D721Med (cell line): ENCODE results near the gene MYO9B.

Experiments
- DNase-seq: peaks from one replicate; pipeline ENCODE4 v3.0.0; 2011; ENCODE audit warnings: low spot score; ENCODE audit not compliant: insufficient read length
- FAIRE-seq: peaks from 2 replicates; lab custom pipeline; 2011; peaks lifted over from hg19 to GRCh38; lab: Jason Lieb, UNC
- TF ChIP-seq, protein P1 (sequence below): IDR thresholded peaks from 2 replicates; pipeline ENCODE4 v1.5.1; 2012; ENCODE audit warnings: mild to moderate bottlenecking, control low read depth; ENCODE audit not compliant: insufficient read depth; ENCODE audit errors: missing control alignments

The MYO9B gene

GRCh38 chr19:17049711-17050280 is 25.8 kb upstream of the MYO9B start:
- TF ChIP-seq, protein P1, sequence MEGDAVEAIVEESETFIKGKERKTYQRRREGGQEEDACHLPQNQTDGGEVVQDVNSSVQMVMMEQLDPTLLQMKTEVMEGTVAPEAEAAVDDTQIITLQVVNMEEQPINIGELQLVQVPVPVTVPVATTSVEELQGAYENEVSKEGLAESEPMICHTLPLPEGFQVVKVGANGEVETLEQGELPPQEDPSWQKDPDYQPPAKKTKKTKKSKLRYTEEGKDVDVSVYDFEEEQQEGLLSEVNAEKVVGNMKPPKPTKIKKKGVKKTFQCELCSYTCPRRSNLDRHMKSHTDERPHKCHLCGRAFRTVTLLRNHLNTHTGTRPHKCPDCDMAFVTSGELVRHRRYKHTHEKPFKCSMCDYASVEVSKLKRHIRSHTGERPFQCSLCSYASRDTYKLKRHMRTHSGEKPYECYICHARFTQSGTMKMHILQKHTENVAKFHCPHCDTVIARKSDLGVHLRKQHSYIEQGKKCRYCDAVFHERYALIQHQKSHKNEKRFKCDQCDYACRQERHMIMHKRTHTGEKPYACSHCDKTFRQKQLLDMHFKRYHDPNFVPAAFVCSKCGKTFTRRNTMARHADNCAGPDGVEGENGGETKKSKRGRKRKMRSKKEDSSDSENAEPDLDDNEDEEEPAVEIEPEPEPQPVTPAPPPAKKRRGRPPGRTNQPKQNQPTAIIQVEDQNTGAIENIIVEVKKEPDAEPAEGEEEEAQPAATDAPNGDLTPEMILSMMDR, result no peak
- DNase-seq (no peak), FAIRE-seq (no peak)

GRCh38 chr19:17052439-17052838 is 23.1 kb upstream of the MYO9B start:
- FAIRE-seq (no peak), DNase-seq (no peak)
- TF ChIP-seq, protein P1, result peak; percentile 54

- FAIRE-seq (no peak), DNase-seq (no peak)
- TF ChIP-seq, protein P1, result no peak
Observed at GRCh38 chr19:17054746-17055145, 20.8 kb upstream of the MYO9B start.

- TF ChIP-seq, protein P1, result no peak
- DNase-seq, result no peak
- FAIRE-seq, result no peak
Observed at GRCh38 chr19:17055636-17056035, 19.9 kb upstream of the MYO9B start.

- TF ChIP-seq, protein P1, result no peak
- DNase-seq, result no peak
- no peak for FAIRE-seq
Observed at GRCh38 chr19:17058236-17058635, 17.3 kb upstream of the MYO9B start.

- TF ChIP-seq, protein P1, result no peak
- FAIRE-seq (no peak), DNase-seq (no peak)
Observed at GRCh38 chr19:17060802-17061201, 14.8 kb upstream of the MYO9B start.

- TF ChIP-seq, protein P1, result no peak
- no peak for FAIRE-seq
- no peak for DNase-seq
Observed at GRCh38 chr19:17061205-17061604, 14.4 kb upstream of the MYO9B start.
